ENCODE measurements around the gene EFCAB12.
"Not testable (repeated sequence)": the region's sequence is repeated elsewhere in the genome, so short reads cannot be mapped to it uniquely, and the experiment has no call there.

Gene EFCAB12

GRCh38 chr3:129399145-129399894 is 29.1 kb downstream of the EFCAB12 start:
- peak overlapping the region; percentile 89 for H3K4me3 ChIP-seq (ENCODE audit: low read depth, low read length)
- peak; percentile 97 for DNase-seq (ENCODE audit: low read depth)
- peak; percentile 90 for TF ChIP-seq CTCF (IDR thresholded peaks at IDR 0.05; ENCODE audit: control insufficient read depth, extremely low read depth, insufficient read depth)

GRCh38 chr3:129398803-129399144 is 29.7 kb downstream of the EFCAB12 start:
- no peak for TF ChIP-seq CTCF (IDR thresholded peaks at IDR 0.05; ENCODE audit: control insufficient read depth, extremely low read depth, insufficient read depth)
- peak overlapping the region; percentile 89 for H3K4me3 ChIP-seq (ENCODE audit: low read depth, low read length)
- DNase-seq (ENCODE audit: low read depth) = no peak

GRCh38 chr3:129393760-129394564 is 34.5 kb downstream of the EFCAB12 start:
- H3K4me3 ChIP-seq (ENCODE audit: low read depth, low read length); DNase-seq (ENCODE audit: low read depth): not testable (repeated sequence)

- no peak for DNase-seq (ENCODE audit: low read depth)
- TF ChIP-seq CTCF (IDR thresholded peaks at IDR 0.05; ENCODE audit: control insufficient read depth, extremely low read depth, insufficient read depth) = no peak
- H3K4me3 ChIP-seq (ENCODE audit: low read depth, low read length) = no peak overlapping the region
Observed at GRCh38 chr3:129393271-129393670, 35.2 kb downstream of the EFCAB12 start.

- not testable (repeated sequence) for DNase-seq (ENCODE audit: low read depth); H3K4me3 ChIP-seq (ENCODE audit: low read depth, low read length)
Observed at GRCh38 chr3:129392106-129392887, 36.1 kb downstream of the EFCAB12 start.

- not testable (repeated sequence) for DNase-seq (ENCODE audit: low read depth); H3K4me3 ChIP-seq (ENCODE audit: low read depth, low read length)
Observed at GRCh38 chr3:129391583-129391982, 36.9 kb downstream of the EFCAB12 start.

GRCh38 chr3:129389572-129389937 is 38.9 kb downstream of the EFCAB12 start:
- no peak overlapping the region for H3K4me3 ChIP-seq (ENCODE audit: low read depth, low read length)
- no peak for DNase-seq (ENCODE audit: low read depth)
- TF ChIP-seq CTCF (IDR thresholded peaks at IDR 0.05; ENCODE audit: control insufficient read depth, extremely low read depth, insufficient read depth) = no peak

- not testable (repeated sequence) for H3K4me3 ChIP-seq (ENCODE audit: low read depth, low read length); DNase-seq (ENCODE audit: low read depth)
Observed at GRCh38 chr3:129388791-129389571, 39.5 kb downstream of the EFCAB12 start.
